ENCODE measurements around the gene WDR72.

DNA sequence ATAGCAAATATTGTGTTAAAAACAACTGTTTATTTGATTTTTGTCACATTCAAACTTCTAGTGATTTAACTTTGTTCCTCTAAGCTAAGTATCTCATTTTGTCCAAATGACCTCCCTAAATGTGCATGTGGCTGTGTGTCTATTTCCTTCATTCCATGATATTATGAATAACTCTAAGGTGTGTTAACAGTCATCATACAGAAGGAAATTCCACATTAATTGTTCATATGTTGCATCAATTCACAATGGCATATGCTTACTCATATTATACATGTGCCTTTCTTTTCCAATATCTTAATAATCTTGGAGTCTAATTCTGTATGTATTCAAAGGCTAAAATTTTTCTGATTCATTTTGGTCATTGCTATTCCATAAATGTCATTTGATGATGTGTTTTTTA is 186.4 kb downstream of the WDR72 start:
- TF ChIP-seq, protein P1, sequence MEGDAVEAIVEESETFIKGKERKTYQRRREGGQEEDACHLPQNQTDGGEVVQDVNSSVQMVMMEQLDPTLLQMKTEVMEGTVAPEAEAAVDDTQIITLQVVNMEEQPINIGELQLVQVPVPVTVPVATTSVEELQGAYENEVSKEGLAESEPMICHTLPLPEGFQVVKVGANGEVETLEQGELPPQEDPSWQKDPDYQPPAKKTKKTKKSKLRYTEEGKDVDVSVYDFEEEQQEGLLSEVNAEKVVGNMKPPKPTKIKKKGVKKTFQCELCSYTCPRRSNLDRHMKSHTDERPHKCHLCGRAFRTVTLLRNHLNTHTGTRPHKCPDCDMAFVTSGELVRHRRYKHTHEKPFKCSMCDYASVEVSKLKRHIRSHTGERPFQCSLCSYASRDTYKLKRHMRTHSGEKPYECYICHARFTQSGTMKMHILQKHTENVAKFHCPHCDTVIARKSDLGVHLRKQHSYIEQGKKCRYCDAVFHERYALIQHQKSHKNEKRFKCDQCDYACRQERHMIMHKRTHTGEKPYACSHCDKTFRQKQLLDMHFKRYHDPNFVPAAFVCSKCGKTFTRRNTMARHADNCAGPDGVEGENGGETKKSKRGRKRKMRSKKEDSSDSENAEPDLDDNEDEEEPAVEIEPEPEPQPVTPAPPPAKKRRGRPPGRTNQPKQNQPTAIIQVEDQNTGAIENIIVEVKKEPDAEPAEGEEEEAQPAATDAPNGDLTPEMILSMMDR (IDR thresholded peaks at IDR 0.05; ENCODE audit: insufficient read depth, low read length) = no peak
- TF ChIP-seq POLR2AphosphoS5 (IDR thresholded peaks at IDR 0.05; ENCODE audit: low read depth) = no peak
- TF ChIP-seq, protein P2, sequence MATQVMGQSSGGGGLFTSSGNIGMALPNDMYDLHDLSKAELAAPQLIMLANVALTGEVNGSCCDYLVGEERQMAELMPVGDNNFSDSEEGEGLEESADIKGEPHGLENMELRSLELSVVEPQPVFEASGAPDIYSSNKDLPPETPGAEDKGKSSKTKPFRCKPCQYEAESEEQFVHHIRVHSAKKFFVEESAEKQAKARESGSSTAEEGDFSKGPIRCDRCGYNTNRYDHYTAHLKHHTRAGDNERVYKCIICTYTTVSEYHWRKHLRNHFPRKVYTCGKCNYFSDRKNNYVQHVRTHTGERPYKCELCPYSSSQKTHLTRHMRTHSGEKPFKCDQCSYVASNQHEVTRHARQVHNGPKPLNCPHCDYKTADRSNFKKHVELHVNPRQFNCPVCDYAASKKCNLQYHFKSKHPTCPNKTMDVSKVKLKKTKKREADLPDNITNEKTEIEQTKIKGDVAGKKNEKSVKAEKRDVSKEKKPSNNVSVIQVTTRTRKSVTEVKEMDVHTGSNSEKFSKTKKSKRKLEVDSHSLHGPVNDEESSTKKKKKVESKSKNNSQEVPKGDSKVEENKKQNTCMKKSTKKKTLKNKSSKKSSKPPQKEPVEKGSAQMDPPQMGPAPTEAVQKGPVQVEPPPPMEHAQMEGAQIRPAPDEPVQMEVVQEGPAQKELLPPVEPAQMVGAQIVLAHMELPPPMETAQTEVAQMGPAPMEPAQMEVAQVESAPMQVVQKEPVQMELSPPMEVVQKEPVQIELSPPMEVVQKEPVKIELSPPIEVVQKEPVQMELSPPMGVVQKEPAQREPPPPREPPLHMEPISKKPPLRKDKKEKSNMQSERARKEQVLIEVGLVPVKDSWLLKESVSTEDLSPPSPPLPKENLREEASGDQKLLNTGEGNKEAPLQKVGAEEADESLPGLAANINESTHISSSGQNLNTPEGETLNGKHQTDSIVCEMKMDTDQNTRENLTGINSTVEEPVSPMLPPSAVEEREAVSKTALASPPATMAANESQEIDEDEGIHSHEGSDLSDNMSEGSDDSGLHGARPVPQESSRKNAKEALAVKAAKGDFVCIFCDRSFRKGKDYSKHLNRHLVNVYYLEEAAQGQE (IDR thresholded peaks at IDR 0.05; ENCODE audit: insufficient replicate concordance, low read depth) = no peak
- TF ChIP-seq GABPA (IDR thresholded peaks at IDR 0.05; ENCODE audit: low read depth) = no peak
- TF ChIP-seq SPI1 (IDR thresholded peaks at IDR 0.05; ENCODE audit: borderline replicate concordance, low read depth) = no peak
